ENCODE results near the gene CHP2.
"Not testable (repeated sequence)": the region's sequence is repeated elsewhere in the genome, so short reads cannot be mapped to it uniquely, and the experiment has no call there.

The CHP2 gene
- total RNA-seq: 0 reads per million in 4 experiments

DNA sequence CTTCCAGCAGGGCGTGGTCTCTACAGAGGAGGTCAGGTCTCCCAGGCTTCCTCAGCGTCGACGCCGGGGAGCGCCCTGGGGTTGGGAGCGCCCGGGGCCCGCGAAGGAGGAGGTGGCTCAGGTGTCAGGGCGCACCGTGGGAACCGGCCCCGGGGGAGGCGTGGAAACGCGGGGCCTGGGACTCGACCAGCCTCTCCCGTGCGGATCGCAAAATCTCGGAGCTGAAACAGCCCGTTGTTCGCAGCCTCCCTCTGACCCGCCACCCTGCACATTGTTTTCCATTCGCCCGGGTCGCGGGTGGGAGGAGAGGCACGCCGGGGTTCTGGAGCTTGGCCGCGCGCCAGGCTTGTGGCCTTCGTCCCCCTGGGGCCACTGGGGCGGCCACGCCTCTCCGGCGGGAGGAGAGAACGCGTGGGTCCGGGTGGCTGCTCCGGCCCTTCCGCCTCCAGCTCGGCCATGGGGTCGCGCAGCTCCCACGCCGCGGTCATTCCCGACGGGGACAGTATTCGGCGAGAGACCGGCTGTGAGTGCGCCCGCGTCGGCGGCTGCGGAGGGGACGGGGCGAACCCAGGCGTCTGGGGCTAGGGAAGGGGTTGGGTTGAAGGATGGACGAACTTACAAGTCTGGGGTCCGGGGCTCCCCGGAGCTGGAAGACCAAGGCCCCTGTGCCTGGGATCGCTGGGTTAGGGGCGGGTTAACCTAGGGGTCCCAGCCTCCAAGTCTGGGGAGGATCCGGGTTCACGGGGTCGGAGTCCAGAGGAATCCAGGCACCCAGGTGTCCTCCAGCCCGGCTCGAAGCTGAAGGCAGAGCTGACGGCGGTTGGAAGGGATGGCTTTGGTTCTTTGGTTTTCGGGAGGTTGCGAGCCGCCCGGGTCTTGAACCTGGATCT, at the start of gene CHP2:
Gene CHP2, plus strand, starts transcription at position 433 of the 890 bp plus-strand sequence. Its CDS starts 24 bp downstream, at position 457.
- no peak for DNase-seq

DNA sequence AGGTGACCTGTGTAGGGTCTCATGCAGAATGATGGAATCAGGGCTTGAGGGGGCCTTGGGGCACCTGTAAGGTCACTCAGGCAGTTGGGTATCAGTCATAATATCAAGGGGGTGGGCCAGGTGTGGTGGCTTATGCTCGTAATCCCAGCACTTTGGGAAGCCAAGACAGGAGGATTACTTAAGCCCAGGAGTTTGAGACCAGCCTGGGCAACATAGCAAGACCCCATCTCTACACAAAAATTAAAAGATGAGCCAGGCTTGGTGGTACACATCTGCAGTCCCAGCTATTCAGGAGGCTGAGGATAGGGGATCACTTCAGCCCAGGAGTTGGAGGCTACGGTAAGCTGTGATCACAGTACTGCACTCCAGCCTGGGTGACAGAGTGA, 49.3 kb upstream of the CHP2 start:
- no peak for DNase-seq

DNA sequence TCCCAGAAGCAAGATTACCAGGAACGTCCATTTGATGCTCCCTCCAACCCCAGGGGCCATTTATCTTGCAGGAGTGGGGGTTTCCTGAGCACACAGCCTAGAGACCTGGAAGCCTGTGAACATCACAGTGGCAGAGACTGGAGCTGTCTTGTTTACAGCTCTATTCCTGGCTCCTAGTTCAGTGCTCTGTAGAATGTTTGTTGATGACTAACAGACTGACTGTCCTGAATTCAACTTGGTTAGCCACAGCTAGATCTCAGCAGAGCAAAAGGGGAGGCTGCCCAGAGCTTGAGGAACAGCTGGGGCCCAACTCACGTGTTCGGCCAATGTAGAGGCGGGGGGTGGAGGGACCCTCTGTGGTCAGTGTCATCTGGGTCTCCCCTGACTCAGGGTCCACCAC, 48.4 kb upstream of the CHP2 start:
- DNase-seq: no peak

DNA sequence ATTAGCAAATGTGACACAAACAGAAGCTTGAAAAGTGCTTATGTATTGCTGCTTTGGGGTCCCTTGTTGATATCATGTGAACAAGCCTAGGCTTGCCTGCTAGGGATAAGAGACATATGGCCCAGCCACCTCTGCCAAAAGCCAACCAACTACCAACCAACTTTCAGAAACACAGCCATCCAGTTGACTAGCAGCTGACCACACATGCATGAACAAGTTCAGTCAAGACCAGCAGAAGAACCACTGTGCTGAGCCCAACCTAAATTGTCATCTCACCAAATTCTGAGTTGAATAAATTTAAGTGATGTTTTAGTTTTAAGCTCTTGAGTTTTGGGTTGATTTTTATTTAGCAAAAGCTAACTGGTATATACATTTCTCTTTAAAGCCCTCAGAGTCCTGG, 45.3 kb upstream of the CHP2 start:
- no peak for DNase-seq

DNA sequence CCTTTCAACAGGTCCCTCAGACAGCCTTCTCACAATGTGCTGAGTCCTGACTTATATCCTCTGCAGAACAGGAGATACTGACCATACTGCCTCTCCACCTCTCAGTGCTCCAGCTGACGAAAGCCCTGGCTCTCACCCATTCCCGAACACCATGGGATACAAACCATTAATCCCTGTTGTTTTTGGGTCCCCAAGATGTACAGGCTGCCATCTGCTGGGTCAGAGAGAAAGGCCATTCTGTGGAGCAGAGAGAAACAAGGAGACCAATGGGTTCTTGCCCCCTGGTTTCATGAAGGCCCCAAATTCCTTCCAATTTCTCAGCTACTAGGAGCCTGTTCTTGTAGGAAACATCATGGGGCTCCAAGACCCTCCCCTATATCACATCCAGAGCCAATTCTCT, 44.8 kb upstream of the CHP2 start:
- no peak for DNase-seq

DNA sequence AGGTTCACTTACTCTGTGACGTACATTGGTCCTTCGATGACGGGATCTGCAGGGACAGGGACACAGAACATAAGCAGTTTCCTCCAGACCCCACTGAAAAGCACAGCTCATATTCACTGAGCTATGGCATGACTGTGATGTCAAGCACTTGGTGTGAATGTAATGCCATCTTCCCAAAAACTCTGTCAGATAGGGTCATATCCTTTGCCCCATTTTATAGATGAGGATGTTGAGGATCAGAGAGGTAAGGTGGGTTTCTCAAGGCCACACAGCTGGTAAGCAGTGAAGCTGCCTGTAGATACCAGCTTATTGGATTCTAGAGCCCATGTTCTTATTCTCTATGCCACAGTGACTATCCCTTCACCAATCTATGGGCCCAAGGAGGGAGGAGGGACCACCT, 44.3 kb upstream of the CHP2 start:
- no peak for DNase-seq

DNA sequence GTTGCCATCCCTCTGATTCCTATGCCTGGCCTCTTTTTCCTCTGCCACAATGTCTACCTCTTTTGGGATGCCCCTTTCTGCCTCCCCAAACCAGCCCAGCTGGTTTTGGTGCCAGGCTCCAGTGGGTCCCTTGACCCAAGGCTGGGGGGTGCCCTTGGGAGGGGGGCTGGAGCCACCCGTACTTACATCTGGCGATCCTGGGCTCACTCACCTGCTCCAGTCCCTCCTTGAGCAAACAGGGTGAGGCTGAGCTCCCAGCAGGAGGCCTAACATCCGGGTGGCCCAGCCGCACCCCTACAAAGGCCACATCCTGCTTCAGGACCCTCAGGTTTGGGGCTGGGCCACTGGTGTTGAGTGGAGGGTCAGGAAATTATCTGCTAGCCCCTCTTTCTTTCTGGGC, 43.0 kb upstream of the CHP2 start:
- DNase-seq: no peak

DNA sequence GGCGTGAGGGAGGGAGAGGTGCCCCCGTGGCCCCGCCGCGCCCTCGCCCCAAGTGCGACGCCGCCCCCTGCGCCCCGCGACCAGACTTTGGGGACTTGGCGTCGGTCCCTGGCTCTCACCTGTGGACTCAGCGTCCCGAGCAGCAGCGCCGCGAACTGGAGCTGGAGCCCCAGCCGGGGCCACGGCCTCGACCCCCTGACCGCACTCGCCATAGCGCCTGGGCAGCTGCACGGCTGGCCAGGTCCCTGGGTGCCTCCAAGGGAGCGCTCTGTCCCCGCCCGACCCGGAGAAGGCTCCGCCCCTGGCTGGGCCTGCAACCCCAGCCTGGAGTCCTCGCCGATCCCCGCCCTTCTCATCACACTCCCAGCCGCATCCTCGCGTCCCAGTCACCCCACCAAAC, 41.9 kb upstream of the CHP2 start, which contains the start of gene ERN2:
Gene ERN2, minus strand, starts transcription at position 247 of the 400 bp plus-strand sequence. Its CDS starts 35 bp downstream, at position 212.
- no peak for DNase-seq

DNA sequence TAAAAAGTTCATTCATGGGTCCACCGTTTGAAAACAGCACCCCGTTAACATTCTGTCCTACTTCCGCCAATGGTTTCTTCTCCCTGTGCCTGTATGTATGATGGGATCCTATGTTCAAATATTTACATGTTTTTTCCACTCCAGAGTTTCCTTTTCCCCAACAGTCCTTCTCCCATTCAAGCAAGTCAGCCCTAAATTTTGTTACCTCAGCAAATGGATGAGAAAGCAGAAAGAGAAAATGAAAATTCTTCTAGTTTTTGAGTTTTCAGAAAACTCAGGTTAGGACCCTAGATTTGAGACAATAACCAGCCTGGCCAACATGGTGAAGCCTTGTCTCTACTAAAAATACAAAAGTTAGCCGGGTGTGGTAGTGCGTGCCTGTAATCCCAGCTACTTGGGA, 38.3 kb upstream of the CHP2 start:
- no peak for DNase-seq

DNA sequence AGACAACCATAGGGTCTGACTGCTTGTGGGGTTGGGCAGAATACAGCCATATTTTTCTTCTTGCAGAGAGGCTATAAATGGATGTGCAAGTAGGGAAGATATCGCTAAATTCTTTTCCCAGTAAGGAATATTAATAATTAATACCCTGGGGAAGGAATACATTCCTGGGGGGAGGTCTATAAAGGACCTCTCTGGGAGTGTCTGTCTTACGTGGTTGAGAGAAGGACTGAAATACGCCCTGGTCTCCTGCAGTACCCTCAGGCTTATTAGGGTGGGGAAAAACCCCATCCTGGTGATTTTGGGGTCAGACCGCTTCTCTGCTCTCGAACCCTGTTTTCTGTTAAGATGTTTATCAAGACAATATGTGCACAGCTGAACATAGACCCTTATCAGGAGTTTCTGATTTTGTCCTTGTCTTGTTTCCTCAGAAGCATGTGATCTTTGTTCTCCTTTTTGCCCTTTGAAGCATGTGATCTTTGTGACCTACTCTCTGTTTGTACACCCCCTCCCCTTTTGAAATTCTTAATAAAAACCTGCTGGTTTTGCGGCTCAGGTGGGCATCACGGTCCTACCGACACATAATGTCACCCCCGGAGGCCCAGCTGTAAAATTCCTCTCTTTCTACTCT, 32.1 kb upstream of the CHP2 start:
- not testable (repeated sequence) for DNase-seq

DNA sequence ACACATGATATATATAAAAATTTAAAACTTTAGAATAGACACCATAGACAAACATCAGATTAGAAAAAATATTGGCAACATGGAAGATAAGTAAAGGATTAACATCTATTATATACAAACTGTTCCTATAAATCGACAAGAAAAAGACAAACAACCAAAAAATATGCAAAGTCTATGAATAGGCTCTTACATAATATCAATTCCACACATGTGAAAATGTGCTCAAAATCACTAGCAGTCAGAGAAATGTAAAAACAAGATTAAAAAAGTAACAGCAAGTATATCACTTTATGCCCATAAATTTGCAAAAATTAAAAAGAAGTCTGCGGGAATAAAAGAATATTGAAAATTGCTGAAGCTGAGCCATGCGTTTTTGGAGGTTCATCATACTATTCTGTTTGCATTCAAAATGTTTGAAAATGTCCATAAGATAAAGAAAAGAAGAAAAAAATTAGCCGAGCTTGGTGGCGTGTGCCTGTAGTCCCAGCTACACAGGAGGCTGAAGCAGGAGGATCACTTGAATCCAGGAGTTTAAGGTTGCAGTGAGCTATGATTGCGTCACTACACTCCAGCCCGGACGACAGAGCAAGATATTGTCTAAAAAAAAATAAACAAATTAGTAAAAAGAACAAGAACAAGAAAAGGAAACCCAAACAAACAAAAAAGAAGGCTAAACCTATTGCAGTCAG, 30.6 kb upstream of the CHP2 start:
- no peak for DNase-seq

DNA sequence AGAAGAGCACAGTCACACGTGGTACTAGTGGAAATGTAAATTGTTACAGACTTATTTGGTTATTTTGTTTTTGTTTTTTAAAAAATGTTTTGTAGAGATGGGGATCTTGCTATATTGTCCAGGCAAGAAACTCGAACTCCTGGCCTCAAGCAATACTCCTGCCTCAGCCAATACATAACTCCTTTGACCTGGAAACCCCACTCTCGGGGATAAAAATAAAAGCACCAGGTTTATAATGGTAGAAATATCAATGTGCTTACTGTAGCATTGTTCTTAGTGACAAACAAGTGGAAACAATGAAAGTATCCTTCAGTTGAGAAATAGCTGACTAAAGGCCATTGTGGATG, 30.1 kb upstream of the CHP2 start:
- no peak for DNase-seq

DNA sequence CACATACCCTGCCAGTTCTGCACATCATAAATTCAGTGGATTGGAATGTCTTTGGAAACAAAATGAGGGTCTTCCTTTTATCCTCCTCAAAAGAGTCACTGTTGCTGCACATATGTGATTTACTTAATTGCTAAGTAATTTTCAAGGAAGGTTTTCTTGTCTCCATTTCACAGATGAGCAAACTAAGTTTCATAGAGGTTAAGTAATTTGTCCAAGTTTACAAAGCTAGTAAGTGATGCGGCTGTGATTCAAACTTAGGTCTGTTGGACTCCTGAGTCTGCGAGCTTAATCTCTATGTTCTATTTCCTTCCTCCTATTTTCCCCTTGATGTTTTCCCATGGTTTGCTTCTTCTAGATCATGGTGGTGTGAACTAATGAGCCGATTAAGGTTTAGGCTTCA, 28.1 kb upstream of the CHP2 start:
- no peak for DNase-seq

DNA sequence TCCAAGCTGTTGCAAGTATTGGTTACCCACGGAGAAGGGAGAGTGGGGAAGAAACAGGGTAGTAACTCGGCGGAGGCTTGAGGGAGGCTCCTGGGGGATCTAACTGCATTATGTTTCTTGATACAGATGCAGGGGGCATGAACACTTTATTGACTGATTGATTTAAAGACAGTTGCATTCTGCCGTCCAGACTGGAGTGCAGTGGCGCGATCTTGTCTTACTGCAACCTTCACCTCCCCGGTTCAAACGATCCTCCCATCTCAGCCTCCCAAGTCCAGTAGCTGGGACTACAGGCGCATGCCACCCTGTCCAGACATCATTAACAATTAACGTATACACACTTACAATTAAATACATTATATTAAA, 26.7 kb upstream of the CHP2 start:
- DNase-seq: no peak

DNA sequence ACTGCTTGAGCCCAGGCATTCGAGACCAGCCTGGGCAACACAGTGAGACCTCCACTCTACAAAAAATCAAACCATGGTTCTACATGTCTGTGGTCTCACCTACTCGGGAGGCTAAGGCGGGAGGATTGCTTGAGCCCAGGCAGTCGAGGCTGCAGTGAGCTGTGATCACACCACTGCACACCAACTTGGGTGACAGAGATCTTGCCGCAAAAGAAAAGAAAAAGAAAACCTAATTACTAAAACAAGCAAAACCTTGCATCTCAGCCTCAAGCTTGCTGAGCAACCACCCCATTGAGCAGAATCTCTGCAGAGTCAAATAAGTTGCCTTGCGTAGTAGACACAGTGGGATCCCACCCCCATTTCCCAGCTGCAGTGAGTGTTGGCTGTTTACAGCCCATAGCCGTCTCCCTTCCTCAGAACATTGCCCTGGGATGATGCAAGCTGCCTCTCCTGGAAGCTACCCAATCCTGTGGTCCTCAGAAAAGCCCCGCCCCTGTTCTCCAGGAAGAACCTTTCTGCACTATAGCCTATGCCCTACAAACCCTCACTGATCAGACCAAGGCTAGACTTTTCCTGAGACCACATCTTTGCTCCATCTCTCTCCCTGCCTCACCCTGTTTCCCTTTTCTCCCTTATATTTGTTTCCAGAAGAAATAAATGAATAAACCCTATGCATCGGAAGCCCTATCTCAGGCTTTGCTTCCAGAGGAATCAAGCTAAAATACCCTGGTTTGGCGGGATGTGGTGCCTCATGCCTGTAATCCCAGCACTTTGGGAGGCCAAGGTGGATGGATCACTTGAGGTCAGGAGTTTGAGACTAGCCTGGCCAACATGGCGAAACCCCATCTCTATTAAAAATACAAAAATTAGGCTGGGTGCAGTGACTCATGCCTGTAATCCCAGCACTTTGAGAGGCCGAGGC, 25.1 kb upstream of the CHP2 start:
- no peak for DNase-seq

DNA sequence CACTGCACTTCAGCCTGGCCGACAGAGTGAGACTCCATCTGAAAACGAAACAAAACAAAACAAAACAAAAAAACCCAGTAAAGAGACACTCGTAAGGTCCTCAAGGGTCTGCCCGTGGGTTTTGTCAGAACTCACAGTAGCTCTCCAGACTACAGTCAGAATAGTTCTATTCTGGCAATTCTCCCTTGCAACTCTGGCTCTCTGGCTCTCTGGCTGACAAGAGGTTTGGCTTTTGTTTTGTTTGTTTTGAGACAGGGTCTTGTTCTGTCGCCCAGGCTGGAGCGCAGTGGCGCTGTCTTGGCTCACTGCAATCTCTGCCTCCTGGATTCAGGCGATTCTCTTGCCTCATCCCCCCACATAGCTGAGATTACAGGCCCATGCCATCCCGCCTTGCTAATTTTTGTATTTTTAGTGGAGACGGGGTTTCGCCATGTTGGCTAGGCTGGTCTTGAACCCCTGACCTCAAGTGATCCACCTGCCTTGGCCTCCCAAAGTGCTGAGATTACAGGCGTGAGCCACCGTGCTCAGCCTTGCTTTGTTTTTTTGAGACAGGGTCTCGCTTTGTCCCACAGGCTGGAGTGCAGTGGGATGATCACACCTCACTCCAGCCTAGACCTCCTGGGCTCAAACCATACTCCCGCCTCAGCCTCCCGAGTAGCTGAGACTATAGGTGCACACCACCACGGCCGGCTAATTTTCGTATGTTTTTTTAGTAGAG, 20.5 kb upstream of the CHP2 start:
- DNase-seq: no peak

DNA sequence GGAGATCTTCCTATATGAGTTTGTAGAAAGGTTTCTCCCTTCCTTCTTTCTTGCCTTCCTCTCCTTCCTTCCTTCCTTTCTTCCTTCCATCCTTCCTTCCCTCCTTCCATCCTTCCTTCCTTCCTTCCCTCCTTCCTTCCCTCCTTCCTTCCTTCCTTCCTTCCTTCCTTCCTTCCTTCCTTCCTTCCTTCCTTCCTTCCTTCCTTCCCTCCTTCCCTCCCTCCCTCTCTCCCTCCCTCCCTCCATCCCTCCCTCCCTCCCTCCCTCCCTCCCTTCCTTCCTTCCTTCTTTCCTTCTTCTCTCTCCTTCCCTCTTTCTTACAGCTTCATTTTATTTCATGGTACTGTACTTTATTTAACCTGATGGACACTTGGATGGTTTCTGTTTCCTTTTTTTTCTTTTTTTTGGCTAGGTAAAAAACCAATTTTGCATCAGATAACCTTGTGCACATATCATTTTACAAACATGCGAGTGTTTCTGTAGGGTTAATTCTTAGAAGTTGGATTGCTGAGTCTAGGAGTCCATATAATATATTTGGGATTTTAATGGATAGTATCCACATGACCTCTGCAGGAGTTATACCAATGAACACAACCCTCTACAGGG, 17.3 kb upstream of the CHP2 start:
- not testable (repeated sequence) for DNase-seq

DNA sequence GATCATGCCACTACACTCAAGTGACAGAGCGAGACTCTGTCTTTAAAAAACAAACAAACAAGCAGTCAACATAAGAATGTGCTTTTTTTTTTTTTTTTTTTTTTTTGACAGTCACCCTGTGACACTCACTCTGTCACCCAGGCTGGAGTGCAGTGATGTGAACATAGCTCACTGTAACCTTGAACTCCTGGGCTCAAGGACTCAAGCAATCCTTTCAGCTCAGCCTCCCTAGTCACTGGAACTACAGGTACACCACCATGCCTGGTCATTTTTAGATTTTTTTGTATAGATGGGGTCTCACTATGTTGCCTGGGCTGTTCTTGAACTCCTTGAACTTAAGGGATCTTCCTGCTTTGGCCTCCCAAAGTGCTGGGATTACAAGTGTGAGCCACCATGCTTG, 15.3 kb upstream of the CHP2 start:
- no peak for DNase-seq

DNA sequence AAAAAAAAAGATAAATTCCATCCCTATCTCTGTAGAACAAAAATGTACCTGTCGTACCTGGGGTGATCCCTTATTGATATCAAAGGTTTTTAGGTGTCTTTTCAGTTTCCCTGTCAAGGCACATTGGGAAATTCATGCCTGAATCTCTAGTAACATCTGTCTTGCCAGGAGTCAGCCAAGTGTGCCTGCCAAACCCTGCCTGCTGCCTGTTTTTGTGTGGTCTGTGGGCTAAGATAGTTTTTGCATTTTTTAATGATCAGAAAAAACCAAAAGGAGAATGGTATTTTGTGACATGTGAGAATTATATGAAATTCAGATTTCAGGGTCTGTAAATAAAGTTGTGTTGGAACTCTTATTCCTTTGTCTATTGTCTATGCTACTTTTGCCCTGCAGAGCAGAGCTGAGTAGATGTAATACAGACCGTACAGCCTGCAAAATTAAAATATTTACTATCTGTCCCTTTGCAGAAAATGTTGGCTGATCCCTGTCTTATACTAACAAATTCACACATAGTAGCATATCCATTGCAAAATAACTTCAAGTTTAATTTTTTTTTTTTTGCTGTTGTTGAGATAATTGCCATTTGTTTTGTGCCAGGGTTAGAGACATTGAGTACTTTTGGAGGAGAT, 13.0 kb upstream of the CHP2 start:
- DNase-seq: no peak

DNA sequence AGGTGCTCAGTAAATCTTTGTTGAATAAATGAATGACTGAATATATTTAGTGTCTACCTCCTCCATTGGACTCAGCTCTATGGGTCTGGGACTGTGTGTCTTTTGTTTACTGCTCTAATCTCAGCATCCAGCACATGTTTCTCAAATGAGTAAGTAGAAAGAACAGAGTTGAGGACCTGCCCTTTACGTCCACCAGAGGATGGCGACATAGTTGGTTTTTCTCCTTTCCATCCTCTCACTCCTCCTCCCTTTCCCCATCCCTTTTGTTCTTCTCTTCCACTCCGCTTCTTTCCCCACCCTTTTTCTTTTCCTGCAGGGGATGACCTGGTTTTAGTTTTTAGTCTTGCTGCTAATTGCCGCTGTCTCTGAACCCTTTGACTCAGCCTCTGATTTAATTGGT, 12.1 kb upstream of the CHP2 start:
- no peak for DNase-seq

DNA sequence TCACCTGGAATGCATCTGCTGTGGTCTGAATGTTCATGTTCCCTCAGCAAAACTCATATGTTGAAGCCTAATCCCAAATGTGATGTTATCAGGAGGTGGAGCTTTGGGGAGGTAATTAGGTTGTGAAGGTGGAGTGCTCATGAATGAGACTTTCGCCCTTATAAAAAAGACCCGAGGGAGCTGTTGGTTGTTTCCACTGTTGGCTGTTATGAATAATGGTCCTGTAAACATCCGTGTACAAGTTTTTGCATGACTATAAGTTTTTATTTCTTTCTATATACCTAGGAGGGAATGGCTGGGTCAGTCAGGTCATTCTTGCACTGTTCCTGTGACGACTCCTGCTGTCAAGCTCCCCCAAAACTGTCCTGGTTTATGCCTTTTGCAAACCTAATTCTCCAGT, 9.6 kb upstream of the CHP2 start:
- no peak for DNase-seq
